Upper lobe of right lung (tissue), 1 donor: Measurements from ENCODE around the gene FIBCD1. TPM values are rescaled to one million over a fixed set of nuclear protein-coding genes. Genes with fewer than 3 reads are reported as not detected.

Source experiments
- ATAC-seq: fragments of 200-7000 bp; cut with Tn5 transposase; one replicate; pipeline ENCODE4 v1.9.1; 2020; ENCODE audit warnings: mild to moderate bottlenecking, moderate library complexity
- DNase-seq: peaks from one replicate; pipeline ENCODE4 v3.0.0-alpha.2; 2020
- H3K27ac ChIP-seq: fragments of 200-600 bp; one replicate; pipeline ENCODE4 v1.8.0; 2022
- H3K27me3 ChIP-seq: fragments of 200-600 bp; one replicate; pipeline ENCODE4 v1.8.0; 2022; ENCODE audit warnings: mild to moderate bottlenecking
- H3K36me3 ChIP-seq: fragments of 200-600 bp; one replicate; pipeline ENCODE4 v1.8.0; 2022
- H3K4me1 ChIP-seq: fragments of 200-600 bp; one replicate; pipeline ENCODE4 v1.8.0; 2022
- H3K4me3 ChIP-seq: fragments of 200-600 bp; one replicate; pipeline ENCODE4 v1.8.0; 2022; ENCODE audit warnings: mild to moderate bottlenecking
- H3K9me3 ChIP-seq: fragments of 200-600 bp; one replicate; pipeline ENCODE4 v1.8.0; 2022
- intact Hi-C: fragments of 100-400 bp; cut with DNase I; formaldehyde crosslinking; loops from one replicate; pipeline ENCODE4 v1.11.0; 2022
- total RNA-seq: library from RNA; stranded (reverse); fragmentation: NEBNext Ultra II Directional; extraction: Animal tissue kit (Norgen Biotek cat#: 25700); gene quantifications from one replicate; pipeline ENCODE4 v1.2.1, GENCODE V29; 2021
- TF ChIP-seq, protein P1 (sequence below): fragments of 200-600 bp; IDR thresholded peaks from one replicate; pipeline ENCODE4 v1.8.0; 2022; ENCODE audit warnings: antibody characterized with exemption
- donor health status: DM: no; HTN: yes; CAD: no; lungs with severe emphysema.

Gene FIBCD1
- total RNA-seq, 1 donor from 2014 or later, result 2.7 TPM

DNA sequence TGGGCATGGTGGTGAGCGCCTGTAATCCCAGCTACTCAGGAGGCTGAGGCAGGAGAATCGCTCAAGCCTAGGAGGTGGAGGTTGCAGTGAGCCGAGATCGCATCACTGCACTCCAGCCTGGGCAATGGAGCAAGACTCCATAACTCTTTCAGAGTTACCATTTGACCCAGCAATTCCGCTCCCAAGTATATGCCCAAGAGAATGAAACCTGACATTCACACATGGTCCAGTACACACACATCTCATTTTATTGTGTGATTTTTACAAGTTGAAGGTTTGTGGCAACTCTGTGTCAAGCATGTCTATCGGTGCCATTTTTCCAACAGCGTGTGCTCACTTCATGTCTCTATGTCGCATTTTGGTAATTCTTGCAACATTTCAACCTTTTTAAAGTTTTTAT is 24.9 kb upstream of the FIBCD1 start:
- H3K4me3 ChIP-seq, result no peak overlapping the region
- intact Hi-C loops, result no loop called here
- H3K27ac ChIP-seq, result no peak overlapping the region
- DNase-seq, result no peak
- no peak for ATAC-seq
- H3K27me3 ChIP-seq, result no peaks in the 10 kb centered on the region
- no peaks in the 10 kb centered on the region for H3K4me1 ChIP-seq
- TF ChIP-seq, protein P1, sequence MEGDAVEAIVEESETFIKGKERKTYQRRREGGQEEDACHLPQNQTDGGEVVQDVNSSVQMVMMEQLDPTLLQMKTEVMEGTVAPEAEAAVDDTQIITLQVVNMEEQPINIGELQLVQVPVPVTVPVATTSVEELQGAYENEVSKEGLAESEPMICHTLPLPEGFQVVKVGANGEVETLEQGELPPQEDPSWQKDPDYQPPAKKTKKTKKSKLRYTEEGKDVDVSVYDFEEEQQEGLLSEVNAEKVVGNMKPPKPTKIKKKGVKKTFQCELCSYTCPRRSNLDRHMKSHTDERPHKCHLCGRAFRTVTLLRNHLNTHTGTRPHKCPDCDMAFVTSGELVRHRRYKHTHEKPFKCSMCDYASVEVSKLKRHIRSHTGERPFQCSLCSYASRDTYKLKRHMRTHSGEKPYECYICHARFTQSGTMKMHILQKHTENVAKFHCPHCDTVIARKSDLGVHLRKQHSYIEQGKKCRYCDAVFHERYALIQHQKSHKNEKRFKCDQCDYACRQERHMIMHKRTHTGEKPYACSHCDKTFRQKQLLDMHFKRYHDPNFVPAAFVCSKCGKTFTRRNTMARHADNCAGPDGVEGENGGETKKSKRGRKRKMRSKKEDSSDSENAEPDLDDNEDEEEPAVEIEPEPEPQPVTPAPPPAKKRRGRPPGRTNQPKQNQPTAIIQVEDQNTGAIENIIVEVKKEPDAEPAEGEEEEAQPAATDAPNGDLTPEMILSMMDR, result no peak
- no peaks in the 10 kb centered on the region for H3K9me3 ChIP-seq
- H3K36me3 ChIP-seq, result no peaks in the 10 kb centered on the region

GRCh38 chr9:130963337-130963908 is 24.4 kb upstream of the FIBCD1 start:
- Histone ChIP-seq H3K4me3 (no peak overlapping the region), H3K4me1 (no peaks in the 10 kb centered on the region), H3K36me3 (no peaks in the 10 kb centered on the region), H3K27ac (no peak overlapping the region), H3K9me3 (no peaks in the 10 kb centered on the region), H3K27me3 (no peaks in the 10 kb centered on the region)
- TF ChIP-seq, protein P1, result no peak
- DNase-seq, result no peak
- intact Hi-C loops, result no loop called here
- ATAC-seq, result no peak

- DNase-seq (no peak), ATAC-seq (peak; percentile 35)
- Histone ChIP-seq H3K4me1 (no peaks in the 10 kb centered on the region), H3K27ac (no peak overlapping the region), H3K4me3 (no peak overlapping the region), H3K36me3 (no peaks in the 10 kb centered on the region), H3K27me3 (no peaks in the 10 kb centered on the region), H3K9me3 (no peaks in the 10 kb centered on the region)
- TF ChIP-seq, protein P1, result no peak
- intact Hi-C loops, result no loop called here
Measured at GRCh38 chr9:130962418-130963316, 23.6 kb upstream of the FIBCD1 start.

GRCh38 chr9:130961511-130962300 is 22.7 kb upstream of the FIBCD1 start:
- H3K27ac ChIP-seq, result no peak overlapping the region
- H3K4me3 ChIP-seq, result no peak overlapping the region
- DNase-seq (no peak), ATAC-seq (no peak)
- peaks cover 4% of the 10 kb centered on the region for H3K27me3 ChIP-seq
- TF ChIP-seq, protein P1, result no peak
- no peaks in the 10 kb centered on the region for H3K4me1 ChIP-seq
- intact Hi-C loops, result no loop called here
- H3K36me3 ChIP-seq, result no peaks in the 10 kb centered on the region
- no peaks in the 10 kb centered on the region for H3K9me3 ChIP-seq

GRCh38 chr9:130960522-130961378 is 21.7 kb upstream of the FIBCD1 start:
- TF ChIP-seq, protein P1, result no peak
- Histone ChIP-seq H3K36me3 (no peaks in the 10 kb centered on the region), H3K27me3 (peaks cover 5% of the 10 kb centered on the region), H3K27ac (no peak overlapping the region), H3K9me3 (no peaks in the 10 kb centered on the region), H3K4me1 (no peaks in the 10 kb centered on the region), H3K4me3 (no peak overlapping the region)
- DNase-seq, result no peak
- no peak for ATAC-seq
- intact Hi-C loops, result no loop called here
